Ectodermal cell (in vitro differentiated cells): ENCODE results near the gene ESR1.

ENCODE experiments used
- H3K27ac ChIP-seq: 2 replicates; pipeline ENCODE4 v1.7.0; 2013; ENCODE audit warnings: mild to moderate bottlenecking, low read depth, low read length; ENCODE audit not compliant: insufficient read depth, poor library complexity, severe bottlenecking
- H3K27me3 ChIP-seq: 2 replicates; pipeline ENCODE4 v1.7.0; 2013; ENCODE audit warnings: mild to moderate bottlenecking, low read length; ENCODE audit not compliant: insufficient read depth, control insufficient read depth, poor library complexity, severe bottlenecking
- H3K36me3 ChIP-seq: one replicate; pipeline ENCODE4 v1.7.0; 2013; ENCODE audit warnings: low read length; ENCODE audit not compliant: control insufficient read depth, insufficient read depth
- H3K4me1 ChIP-seq: one replicate; pipeline ENCODE4 v1.7.0; 2013; ENCODE audit warnings: low read length; ENCODE audit not compliant: control insufficient read depth, insufficient read depth
- H3K4me3 ChIP-seq: 2 replicates; pipeline ENCODE4 v1.7.0; 2013; ENCODE audit warnings: low read depth, low read length, control low read depth; ENCODE audit not compliant: insufficient read depth
- H3K9me3 ChIP-seq: 2 replicates; pipeline ENCODE4 v1.7.0; 2013; ENCODE audit warnings: mild to moderate bottlenecking, low read length, moderate library complexity; ENCODE audit not compliant: control insufficient read depth
- WGBS, 2 experiments: methylation state at CpG; one replicate each; pipeline ENCODE4 v1.1.7; 2013; ENCODE audit warnings: missing lambda C conversion rate in 2 of 2; 5-methylcytosine and 5-hydroxymethylcytosine counted together

Gene ESR1

GRCh38 chr6:151783692-151784091 is 23.8 kb upstream of the ESR1 start:
- H3K9me3 ChIP-seq, result no peaks in the 10 kb centered on the region
- H3K4me1 ChIP-seq, result no peaks in the 10 kb centered on the region
- H3K4me3 ChIP-seq, result no peak overlapping the region
- no peaks in the 10 kb centered on the region for H3K36me3 ChIP-seq
- 78 to 96% methylated on average over 2 of the region's 2 CpGs for WGBS, 2 experiments
- H3K27ac ChIP-seq, result no peak overlapping the region
- no peaks in the 10 kb centered on the region for H3K27me3 ChIP-seq

GRCh38 chr6:151784441-151785214 is 22.9 kb upstream of the ESR1 start:
- Histone ChIP-seq H3K27ac (no peak overlapping the region), H3K4me3 (no peak overlapping the region), H3K4me1 (no peaks in the 10 kb centered on the region), H3K9me3 (no peaks in the 10 kb centered on the region), H3K36me3 (no peaks in the 10 kb centered on the region), H3K27me3 (no peaks in the 10 kb centered on the region)

DNA sequence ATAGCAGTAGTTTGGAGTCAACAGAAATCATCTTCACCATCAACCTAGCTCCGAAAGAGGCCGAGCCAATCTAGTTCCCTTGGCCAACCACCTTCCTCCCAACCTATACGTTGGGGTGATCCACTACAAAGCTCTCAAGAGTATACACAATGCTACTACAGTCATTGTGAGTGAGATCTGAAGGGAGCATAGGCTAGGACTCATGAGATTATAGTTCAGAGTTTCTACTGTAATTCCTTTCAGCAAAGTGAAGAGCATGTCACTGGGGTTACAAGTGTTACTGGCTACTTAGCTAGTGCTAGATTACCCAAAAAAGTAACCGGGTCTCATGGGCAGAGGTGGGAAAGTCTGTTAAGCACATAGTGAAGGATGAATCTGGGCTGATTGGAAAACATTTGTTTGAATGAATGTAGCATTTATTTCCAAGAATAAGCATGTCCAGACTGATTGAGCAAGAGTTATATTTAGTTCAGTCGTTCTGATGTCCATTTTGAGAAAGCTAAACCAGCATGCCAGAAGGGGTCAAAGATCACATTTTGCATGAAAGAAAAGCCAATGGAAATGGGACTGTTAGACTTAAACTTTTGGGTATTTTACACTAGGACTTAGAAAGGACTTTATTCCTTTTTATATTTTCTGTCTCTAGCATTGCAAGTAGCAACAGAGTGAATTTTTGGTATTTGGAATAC is 10.5 kb upstream of the ESR1 start:
- Histone ChIP-seq H3K36me3 (no peaks in the 10 kb centered on the region), H3K27me3 (no peaks in the 10 kb centered on the region), H3K9me3 (no peaks in the 10 kb centered on the region), H3K4me3 (no peak overlapping the region), H3K27ac (no peak overlapping the region), H3K4me1 (no peaks in the 10 kb centered on the region)
- WGBS, 2 experiments, result 88 to 96% methylated on average over 5 of the region's 5 CpGs

- peaks cover 42% of the 10 kb centered on the region for H3K27me3 ChIP-seq
- H3K27ac ChIP-seq, result no peak overlapping the region
- peaks cover 4% of the 10 kb centered on the region for H3K4me1 ChIP-seq
- no peaks in the 10 kb centered on the region for H3K36me3 ChIP-seq
- 84 to 86% methylated on average over 9 of the region's 9 CpGs for WGBS, 2 experiments
- H3K4me3 ChIP-seq, result no peak overlapping the region
- H3K9me3 ChIP-seq, result no peaks in the 10 kb centered on the region
Measured at GRCh38 chr6:151803743-151804142, 3.7 kb upstream of the ESR1 start.

- Histone ChIP-seq H3K36me3 (no peaks in the 10 kb centered on the region), H3K9me3 (no peaks in the 10 kb centered on the region), H3K4me3 (no peak overlapping the region), H3K27me3 (peaks cover 52% of the 10 kb centered on the region), H3K27ac (no peak overlapping the region), H3K4me1 (peaks cover 4% of the 10 kb centered on the region)
- 93 to 97% methylated on average over 10 to 11 of the region's 11 CpGs for WGBS, 2 experiments
Measured at GRCh38 chr6:151804585-151805285, 2.7 kb upstream of the ESR1 start.

DNA sequence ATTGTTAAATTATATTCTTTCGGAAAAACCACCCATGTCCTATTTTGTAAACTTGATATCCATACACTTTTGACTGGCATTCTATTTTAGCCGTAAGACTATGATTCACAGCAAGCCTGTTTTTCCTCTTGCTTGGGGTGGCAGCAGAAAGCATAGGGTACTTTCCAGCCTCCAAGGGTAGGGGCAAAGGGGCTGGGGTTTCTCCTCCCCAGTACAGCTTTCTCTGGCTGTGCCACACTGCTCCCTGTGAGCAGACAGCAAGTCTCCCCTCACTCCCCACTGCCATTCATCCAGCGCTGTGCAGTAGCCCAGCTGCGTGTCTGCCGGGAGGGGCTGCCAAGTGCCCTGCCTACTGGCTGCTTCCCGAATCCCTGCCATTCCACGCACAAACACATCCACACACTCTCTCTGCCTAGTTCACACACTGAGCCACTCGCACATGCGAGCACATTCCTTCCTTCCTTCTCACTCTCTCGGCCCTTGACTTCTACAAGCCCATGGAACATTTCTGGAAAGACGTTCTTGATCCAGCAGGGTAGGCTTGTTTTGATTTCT is 2.1 kb upstream of the ESR1 start:
- H3K27me3 ChIP-seq, result peaks cover 58% of the 10 kb centered on the region
- no peak overlapping the region for H3K27ac ChIP-seq
- 62 to 65% methylated on average over 11 of the region's 11 CpGs for WGBS, 2 experiments

DNA sequence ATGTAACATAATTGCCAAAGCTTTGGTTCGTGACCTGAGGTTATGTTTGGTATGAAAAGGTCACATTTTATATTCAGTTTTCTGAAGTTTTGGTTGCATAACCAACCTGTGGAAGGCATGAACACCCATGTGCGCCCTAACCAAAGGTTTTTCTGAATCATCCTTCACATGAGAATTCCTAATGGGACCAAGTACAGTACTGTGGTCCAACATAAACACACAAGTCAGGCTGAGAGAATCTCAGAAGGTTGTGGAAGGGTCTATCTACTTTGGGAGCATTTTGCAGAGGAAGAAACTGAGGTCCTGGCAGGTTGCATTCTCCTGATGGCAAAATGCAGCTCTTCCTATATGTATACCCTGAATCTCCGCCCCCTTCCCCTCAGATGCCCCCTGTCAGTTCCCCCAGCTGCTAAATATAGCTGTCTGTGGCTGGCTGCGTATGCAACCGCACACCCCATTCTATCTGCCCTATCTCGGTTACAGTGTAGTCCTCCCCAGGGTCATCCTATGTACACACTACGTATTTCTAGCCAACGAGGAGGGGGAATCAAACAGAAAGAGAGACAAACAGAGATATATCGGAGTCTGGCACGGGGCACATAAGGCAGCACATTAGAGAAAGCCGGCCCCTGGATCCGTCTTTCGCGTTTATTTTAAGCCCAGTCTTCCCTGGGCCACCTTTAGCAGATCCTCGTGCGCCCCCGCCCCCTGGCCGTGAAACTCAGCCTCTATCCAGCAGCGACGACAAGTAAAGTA is 547 bp upstream of the ESR1 start:
- Histone ChIP-seq H3K9me3 (no peaks in the 10 kb centered on the region), H3K4me3 (no peak overlapping the region), H3K36me3 (no peaks in the 10 kb centered on the region), H3K27ac (no peak overlapping the region), H3K4me1 (peaks cover 4% of the 10 kb centered on the region), H3K27me3 (peaks cover 74% of the 10 kb centered on the region)
- 17 to 18% methylated on average over 20 of the region's 20 CpGs for WGBS, 2 experiments

More for the DNA sequence above, 2.1 kb upstream of the ESR1 start:
- Histone ChIP-seq H3K4me1 (peaks cover 4% of the 10 kb centered on the region), H3K9me3 (no peaks in the 10 kb centered on the region), H3K36me3 (no peaks in the 10 kb centered on the region), H3K4me3 (no peak overlapping the region)

DNA sequence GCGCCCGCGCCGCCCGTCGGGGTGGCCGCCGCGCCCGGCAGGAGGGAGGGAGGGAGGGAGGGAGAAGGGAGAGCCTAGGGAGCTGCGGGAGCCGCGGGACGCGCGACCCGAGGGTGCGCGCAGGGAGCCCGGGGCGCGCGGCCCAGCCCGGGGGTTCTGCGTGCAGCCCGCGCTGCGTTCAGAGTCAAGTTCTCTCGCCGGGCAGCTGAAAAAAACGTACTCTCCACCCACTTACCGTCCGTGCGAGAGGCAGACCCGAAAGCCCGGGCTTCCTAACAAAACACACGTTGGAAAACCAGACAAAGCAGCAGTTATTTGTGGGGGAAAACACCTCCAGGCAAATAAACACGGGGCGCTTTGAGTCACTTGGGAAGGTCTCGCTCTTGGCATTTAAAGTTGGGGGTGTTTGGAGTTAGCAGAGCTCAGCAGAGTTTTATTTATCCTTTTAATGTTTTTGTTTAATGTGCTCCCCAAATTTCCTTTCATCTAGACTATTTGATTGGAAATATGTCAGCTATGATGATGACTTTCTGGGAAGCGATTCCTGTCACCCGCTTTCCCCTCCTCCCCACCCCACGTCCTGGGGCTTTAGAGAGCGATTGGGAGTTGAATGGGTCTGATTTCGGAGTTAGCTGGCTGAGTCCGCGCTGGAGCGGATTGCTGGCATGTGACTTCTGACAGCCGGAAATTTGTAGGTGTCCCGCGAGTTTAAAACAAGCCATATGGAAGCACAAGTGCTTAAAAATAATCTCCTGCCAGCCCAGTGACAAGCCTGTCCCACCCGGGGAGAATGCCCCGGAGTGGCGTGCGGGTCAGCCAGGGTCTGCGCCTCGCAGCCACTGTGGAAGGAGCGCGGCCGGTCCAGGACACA is 1.1 kb downstream of the ESR1 start:
- H3K4me3 ChIP-seq, result no peak overlapping the region
- 6 to 7% methylated on average over 58 to 60 of the region's 60 CpGs for whole genome bisulfite sequencing, 2 experiments
- no peaks in the 10 kb centered on the region for H3K36me3 ChIP-seq
- H3K27me3 ChIP-seq, result peaks cover 74% of the 10 kb centered on the region
- no peaks in the 10 kb centered on the region for H3K9me3 ChIP-seq
- H3K4me1 ChIP-seq, result peaks cover 4% of the 10 kb centered on the region
- H3K27ac ChIP-seq, result no peak overlapping the region

GRCh38 chr6:151811081-151811480 is 3.6 kb downstream of the ESR1 start:
- Histone ChIP-seq H3K36me3 (no peaks in the 10 kb centered on the region), H3K4me1 (peaks cover 4% of the 10 kb centered on the region), H3K27ac (no peak overlapping the region), H3K4me3 (no peak overlapping the region), H3K27me3 (peaks cover 59% of the 10 kb centered on the region), H3K9me3 (no peaks in the 10 kb centered on the region)
- WGBS, 2 experiments, result 75 to 80% methylated on average over 2 of the region's 2 CpGs
